GM18502 (cell line): ENCODE measurements around the gene ALDH3A1.

Source experiments
- ATAC-seq: cut with Tn5 transposase; IDR thresholded peaks from one replicate; pipeline ENCODE4 v1.9.1; 2021; ENCODE audit warnings: mild to moderate bottlenecking; ENCODE audit not compliant: unreplicated experiment, poor library complexity

The ALDH3A1 gene

GRCh38 chr17:19724501-19725420 is 23.3 kb downstream of the ALDH3A1 start:
- no peak for ATAC-seq

GRCh38 chr17:19723964-19724363 is 24.1 kb downstream of the ALDH3A1 start:
- no peak for ATAC-seq

DNA sequence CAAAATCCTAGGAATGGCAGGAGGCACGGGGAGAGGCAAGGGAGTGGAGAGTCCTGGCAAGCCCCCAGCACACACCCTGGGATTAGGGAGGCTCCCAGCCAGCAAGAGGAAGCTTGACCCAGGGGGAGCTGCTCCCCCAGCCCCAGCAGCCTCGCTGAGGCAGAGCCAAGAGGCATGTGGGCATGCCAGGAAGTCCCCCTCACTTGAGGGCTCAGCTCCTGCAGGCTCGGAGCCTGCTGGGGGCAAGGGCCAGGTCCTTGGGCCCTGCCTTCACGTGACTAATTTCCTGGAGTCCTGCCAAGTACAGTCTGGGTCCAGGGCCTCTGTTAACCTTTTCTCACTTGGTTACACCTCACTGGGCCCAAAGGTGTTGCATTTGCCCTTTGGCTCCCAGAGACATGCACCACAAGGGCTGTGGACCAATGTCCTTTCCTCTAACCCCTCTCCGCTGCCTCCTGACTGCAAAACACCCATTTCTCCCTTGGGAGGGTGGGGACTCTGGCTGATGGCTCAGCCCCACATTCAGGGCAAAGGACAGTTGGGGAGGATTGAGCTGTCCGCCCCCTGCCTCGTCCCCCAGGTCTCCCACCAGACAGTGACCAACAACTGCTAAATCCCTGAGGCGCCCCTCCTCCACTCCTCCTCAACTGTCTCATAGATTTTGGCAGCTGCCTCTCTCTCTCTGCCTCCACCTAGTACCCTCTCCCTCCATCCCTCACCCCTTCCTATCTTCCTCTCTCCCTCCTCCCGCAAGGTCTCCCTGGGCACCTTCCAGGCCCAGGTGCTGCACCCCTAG is 27.3 kb downstream of the ALDH3A1 start:
- no peak for ATAC-seq

- no peak for ATAC-seq
These were observed 28.0 kb downstream of the ALDH3A1 start for GRCh38 chr17:19720210-19720475.

DNA sequence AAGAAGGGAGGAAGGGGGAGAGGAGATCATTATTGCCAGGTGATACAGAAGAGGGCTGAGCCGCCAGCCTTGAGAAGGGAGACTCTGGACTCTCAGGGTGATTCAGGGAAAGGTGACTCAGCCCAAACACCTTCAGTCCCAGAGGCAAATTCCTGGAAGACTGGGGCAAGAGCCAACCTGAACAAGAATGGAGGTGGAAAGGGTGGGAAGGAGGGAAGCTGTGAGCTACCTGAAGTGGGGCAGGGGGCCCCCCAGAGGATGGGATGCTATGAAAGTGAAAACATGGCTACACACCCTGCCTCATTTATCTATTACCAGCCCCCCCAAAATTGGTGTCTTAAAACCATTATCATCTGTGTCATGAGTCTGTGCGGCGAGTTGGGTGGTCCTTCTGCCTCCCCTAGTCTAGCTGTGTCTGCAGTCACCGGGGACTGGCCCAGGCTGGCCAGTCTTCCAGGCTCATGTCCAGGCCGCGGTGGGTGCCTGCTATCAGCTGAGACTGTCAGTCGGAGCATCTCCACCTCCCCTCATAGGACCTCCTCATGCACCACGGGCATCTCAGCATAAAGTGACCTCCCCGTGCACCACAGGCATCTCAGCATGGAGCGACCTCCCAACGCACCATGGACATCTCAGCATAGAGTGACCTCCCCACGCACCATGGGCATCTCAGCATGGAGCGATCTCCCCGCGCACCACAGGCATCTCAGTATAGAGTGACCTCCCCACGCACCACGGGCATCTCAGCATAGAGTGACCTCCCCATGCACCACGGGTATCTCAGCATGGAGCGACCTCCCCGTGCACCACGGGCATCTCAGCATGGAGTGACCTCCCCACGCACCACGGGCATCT is 28.5 kb downstream of the ALDH3A1 start:
- no peak for ATAC-seq

GRCh38 chr17:19718613-19719354 is 29.3 kb downstream of the ALDH3A1 start:
- no peak for ATAC-seq

GRCh38 chr17:19718041-19718612 is 30.0 kb downstream of the ALDH3A1 start:
- no peak for ATAC-seq

- ATAC-seq = no peak
These were observed 30.6 kb downstream of the ALDH3A1 start for GRCh38 chr17:19717411-19717908.

DNA sequence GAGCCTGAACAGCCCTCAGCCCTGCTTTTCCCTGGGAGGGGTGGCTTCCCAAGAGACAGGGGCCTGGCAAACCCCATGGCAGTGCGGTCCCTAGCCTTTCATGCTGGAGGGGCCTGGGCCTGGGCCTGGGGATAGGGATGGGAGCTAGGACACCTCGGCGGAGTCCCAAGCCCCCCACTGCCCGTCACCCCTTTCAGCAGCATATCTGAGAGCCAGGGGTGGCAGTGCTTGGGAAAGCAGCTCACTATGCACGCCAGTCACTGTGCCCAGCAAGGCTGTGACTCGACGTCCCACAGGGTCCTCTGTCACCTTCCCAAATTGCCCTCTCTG is 31.1 kb downstream of the ALDH3A1 start:
- no peak for ATAC-seq

DNA sequence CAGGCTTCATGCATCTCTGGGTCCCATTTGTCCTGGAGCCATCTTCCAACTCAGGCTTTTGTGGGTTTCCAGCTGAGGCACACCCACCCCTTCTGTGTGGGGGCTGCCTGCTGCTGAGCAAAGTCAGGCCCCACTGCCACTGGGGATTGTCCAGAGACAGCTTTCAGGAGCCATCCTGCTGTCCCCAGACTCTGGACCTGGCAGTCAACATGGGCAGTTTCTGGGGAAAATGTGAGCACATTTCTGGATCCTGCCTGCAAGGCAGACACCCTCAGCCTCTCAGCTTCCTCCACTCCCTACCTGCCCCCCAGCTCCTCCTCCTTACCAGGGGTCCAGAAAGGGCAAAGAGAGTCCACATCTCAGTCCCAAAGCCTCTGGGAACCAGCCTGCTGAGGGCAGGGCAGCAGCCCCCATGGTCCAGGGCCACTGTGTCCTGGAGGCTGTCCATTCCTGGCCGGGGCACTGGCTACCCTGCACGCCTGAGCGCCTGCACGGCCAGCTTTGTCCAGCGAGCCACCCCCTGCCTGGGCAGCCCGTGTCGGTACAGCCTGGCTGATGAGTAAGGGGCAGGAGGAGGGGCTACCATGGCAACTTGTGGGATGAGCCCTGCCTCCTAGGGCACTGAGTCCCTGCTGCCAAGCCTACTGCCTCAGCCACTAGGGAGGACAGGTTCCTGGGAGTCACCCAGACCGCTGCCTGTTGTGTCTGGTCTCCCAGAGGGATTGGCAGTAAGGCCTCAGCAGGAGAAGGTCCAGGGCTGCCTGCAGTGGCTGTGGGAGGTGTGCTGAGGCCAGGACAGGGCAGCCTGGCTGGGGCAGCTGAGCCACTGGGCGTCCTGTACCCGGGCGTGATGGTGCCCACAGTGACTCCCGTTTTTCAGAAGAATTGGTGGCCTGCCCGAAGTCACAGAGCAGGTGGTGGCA is 31.7 kb downstream of the ALDH3A1 start, which contains the start of gene SLC47A2:
TSS of gene SLC47A2 (minus strand) at position 477 of the 923 bp plus-strand sequence. CDS start at position 448, 29 bp downstream.
- no peak for ATAC-seq

DNA sequence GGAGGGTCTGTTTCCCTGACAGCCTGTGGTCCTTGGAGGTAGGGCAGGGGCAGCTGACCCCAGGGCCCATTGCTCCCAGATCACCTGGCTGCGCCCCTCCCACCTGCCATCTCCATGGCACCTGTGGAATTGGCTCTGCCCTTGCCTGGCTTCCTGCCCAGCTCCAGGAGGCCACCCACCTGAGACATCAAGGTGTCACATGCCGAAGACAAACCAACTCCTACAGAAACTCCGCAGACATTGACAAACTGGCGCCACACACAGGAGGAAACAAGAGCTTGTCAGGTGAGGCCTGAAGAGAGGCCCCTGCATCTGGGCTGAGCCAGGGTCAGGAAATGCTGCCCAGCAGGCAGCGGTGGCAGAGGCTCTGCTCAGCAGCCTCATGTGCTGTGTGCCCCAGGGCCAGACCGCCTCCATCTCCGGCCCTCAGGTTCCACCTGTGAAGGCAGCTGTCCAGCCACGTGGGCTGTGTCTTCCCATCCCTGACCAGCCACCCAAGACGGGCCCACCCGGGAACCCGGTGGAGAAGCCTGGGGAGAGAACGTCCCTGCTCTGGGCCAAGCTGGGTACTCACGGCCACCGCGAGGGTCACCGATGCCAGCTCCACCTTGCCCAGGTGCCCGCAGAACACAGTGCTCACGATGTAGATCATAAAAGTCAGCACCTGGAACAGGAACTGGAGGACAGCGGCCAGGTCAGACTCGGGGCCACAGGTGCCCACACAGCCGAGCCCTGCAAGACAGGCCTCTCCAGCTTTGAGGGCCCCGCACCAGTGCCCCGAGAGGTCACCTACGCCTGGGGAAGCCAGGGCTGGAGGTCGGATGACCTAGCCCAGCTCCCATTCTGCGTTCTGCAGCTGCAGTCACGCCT is 33.3 kb downstream of the ALDH3A1 start:
- no peak for ATAC-seq

- no peak for ATAC-seq
These were observed 34.2 kb downstream of the ALDH3A1 start for GRCh38 chr17:19713901-19714361.

DNA sequence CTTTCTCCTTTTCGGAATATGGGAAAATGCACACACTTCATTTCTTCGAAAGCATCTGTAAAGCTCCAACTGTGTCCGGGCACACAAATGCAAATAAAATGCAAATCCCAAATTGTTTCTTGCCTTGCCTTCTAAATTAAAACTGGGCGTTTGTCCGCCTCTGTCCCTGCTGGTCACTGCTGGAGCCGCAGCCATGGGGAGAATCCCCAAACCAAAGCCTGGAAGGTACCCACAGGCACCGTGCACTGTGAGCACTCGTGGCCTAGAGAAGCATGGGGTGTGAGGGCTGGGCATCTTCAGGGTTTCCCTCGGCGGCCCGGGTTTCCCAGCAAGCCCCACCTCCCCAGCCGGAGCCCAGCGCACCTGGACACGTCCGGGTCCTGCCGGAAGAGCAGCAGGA is 34.6 kb downstream of the ALDH3A1 start:
- ATAC-seq = no peak

DNA sequence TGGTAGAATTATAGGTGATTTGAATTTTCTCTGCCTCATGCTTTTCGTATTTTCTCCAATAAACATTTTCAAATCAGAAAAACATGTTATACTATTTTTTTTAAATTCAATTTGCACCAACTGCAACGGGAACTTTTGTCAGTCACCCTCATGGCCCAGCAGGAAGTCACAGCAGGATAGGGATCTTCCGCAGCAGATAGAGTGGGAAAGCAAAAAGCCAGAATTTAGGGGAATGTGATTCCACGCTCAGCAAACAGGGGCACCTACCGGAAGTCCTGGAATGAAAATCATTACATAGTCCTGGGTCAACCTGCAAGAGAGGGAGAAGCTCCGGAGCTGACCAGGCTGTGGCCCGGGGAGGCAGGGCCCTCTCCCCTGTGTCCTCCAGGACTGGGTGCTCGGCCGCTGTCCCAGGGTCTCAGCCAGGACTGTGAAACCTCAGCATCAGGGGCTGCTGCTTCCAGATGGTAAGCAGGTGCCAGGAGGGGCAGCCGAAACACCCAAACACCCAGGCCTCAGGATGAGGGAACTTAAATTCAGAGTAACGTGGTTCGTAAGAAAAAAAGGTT is 35.6 kb downstream of the ALDH3A1 start:
- no peak for ATAC-seq

DNA sequence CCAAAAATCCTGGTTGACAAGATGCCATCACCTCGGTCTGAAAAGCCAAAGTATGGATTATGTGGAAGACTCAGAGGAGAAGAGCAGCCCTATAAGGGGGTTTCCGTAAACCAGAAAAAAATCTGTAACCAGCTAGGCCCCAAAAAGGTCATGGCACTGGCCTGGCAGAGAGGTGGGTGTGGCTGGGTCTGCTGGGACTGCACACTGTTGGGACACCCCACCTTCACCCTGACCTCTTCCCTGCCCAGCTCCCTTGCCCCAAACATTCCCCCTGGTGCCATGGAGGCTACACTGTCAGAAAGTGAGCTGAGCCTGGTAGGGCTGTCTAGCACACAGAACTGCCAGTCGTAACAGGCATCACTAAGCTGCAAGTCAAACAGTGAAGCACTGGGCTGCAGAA is 38.3 kb downstream of the ALDH3A1 start:
- ATAC-seq = no peak

GRCh38 chr17:19708431-19709175 is 39.5 kb downstream of the ALDH3A1 start:
- ATAC-seq = no peak
